Gastroesophageal sphincter (tissue), 4 donors: ENCODE measurements around the gene DNM3. TPM values are rescaled to one million over a fixed set of nuclear protein-coding genes. Genes with fewer than 3 reads are reported as not detected.

Experiments
- ATAC-seq: fragments of 150-250 bp; one replicate; pipeline ENCODE4 v1.9.1; 2016; ENCODE audit warnings: mild to moderate bottlenecking, moderate library complexity
- H3K27ac ChIP-seq, 4 donors: fragments of 200-600 bp; sonication (generic) in 3 of 4; 1 replicate in 3 of 4; 2 replicates in 1 of 4; pipeline ENCODE4 v1.5.1; 2016 to 2019
- H3K27me3 ChIP-seq: fragments of 200-600 bp; sonication (generic); one replicate; pipeline ENCODE4 v1.5.1; 2019
- H3K36me3 ChIP-seq, 2 donors: fragments of 200-600 bp; sonication (generic); one replicate each; pipeline ENCODE4 v1.5.1; 2019; ENCODE audit warnings: control low read depth in 1 of 2
- H3K4me1 ChIP-seq, 3 donors: fragments of 200-600 bp; sonication (generic); 1 replicate in 2 of 3; 2 replicates in 1 of 3; pipeline ENCODE4 v1.5.1; 2016 to 2019; ENCODE audit warnings: control low read depth in 2 of 3
- H3K4me3 ChIP-seq, 2 donors: fragments of 200-600 bp; sonication (generic); one replicate each; pipeline ENCODE4 v1.5.1; 2019; ENCODE audit warnings: mild to moderate bottlenecking in 1 of 2, moderate library complexity in 1 of 2
- H3K9me3 ChIP-seq, 3 donors: fragments of 200-600 bp; sonication (generic); one replicate each; pipeline ENCODE4 v1.5.1; 2017 to 2019; ENCODE audit warnings: control low read depth in 2 of 3
- EP300 ChIP-seq: sonication (generic); formaldehyde crosslinking; IDR thresholded peaks from one replicate; pipeline ENCODE4 v1.6.1; 2017; ENCODE audit warnings: antibody characterized with exemption, mild to moderate bottlenecking
- POLR2A ChIP-seq, 2 donors: fragments of 450-650 bp; IDR thresholded peaks; one replicate each; pipeline ENCODE4 v1.6.1; 2017; ENCODE audit warnings: antibody characterized with exemption in 2 of 2, mild to moderate bottlenecking in 2 of 2, moderate library complexity in 1 of 2
- POLR2AphosphoS5 ChIP-seq: sonication (generic); formaldehyde crosslinking; IDR thresholded peaks from one replicate; pipeline ENCODE4 v1.6.1; 2017; ENCODE audit warnings: antibody characterized with exemption
- WGBS, 2 donors: methylation state at CpG; one replicate each; pipeline ENCODE4 v1.1.5; 2018; ENCODE audit warnings: low coverage in 1 of 2; 5-methylcytosine and 5-hydroxymethylcytosine counted together
- total RNA-seq, 4 donors: library from RNA; depleted of rRNA; stranded (reverse); fragments of >200 nt; gene quantifications; one replicate each; pipeline ENCODE4 v1.1.0, GENCODE V29; 2016
- TF ChIP-seq, protein P1 (sequence below), 4 experiments: fragments of 200-600 bp in 2 of 4; fragments of 450-650 bp in 2 of 4; sonication (generic) in 1 of 4; IDR thresholded peaks; one replicate each; pipeline ENCODE4 v1.5.1; 2017 to 2019; ENCODE audit warnings: antibody characterized with exemption in 4 of 4, mild to moderate bottlenecking in 2 of 4, moderate library complexity in 2 of 4

Gene DNM3
- total RNA-seq, 4 donors from 2014 or later, result 1.9 to 5.0 (median 3.9) TPM

- H3K27me3 ChIP-seq, result no peaks in the 10 kb centered on the region
- H3K36me3 ChIP-seq, result no peaks in the 10 kb centered on the region
- TF ChIP-seq, protein P1, sequence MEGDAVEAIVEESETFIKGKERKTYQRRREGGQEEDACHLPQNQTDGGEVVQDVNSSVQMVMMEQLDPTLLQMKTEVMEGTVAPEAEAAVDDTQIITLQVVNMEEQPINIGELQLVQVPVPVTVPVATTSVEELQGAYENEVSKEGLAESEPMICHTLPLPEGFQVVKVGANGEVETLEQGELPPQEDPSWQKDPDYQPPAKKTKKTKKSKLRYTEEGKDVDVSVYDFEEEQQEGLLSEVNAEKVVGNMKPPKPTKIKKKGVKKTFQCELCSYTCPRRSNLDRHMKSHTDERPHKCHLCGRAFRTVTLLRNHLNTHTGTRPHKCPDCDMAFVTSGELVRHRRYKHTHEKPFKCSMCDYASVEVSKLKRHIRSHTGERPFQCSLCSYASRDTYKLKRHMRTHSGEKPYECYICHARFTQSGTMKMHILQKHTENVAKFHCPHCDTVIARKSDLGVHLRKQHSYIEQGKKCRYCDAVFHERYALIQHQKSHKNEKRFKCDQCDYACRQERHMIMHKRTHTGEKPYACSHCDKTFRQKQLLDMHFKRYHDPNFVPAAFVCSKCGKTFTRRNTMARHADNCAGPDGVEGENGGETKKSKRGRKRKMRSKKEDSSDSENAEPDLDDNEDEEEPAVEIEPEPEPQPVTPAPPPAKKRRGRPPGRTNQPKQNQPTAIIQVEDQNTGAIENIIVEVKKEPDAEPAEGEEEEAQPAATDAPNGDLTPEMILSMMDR (IDR thresholded peaks at IDR 0.05), result no peak
- no peak for TF ChIP-seq POLR2AphosphoS5
- no peak for TF ChIP-seq POLR2A (IDR thresholded peaks at IDR 0.05)
- no peak for TF ChIP-seq EP300
- H3K4me3 ChIP-seq, result no peak overlapping the region
- no peak overlapping the region for H3K27ac ChIP-seq
- no peak for ATAC-seq
- peaks cover 0 to 19% (median 0%) of the 10 kb centered on the region in 3 donors for H3K4me1 ChIP-seq
- no peaks in the 10 kb centered on the region for H3K9me3 ChIP-seq
Measured at GRCh38 chr1:172108161-172108893, 267.0 kb downstream of the DNM3 start.

DNA sequence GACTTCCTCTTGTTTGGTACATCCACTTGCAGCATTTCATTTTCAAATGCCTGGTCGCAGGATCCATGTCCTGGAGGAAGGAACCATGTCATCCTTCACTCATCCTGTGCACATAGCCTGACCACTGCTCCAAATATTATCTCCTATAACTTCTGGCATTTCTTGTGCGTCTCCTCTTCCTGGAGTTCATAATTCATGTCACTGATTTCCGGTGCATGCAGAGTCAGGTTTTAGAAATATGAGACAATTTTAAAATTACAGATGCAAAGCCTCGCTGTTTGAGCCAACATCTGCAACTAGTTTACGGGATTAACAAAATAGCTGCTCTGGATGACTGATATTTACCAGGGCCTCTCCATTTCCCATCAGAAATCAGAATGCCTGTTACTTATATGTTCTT, 268.1 kb downstream of the DNM3 start:
- Histone ChIP-seq H3K27me3 (no peaks in the 10 kb centered on the region), H3K4me3 (no peak overlapping the region), H3K9me3 (no peaks in the 10 kb centered on the region), H3K27ac (no peak overlapping the region), H3K36me3 (no peaks in the 10 kb centered on the region), H3K4me1 (peaks cover 0 to 19% (median 0%) of the 10 kb centered on the region in 3 donors)
- TF ChIP-seq POLR2A (IDR thresholded peaks at IDR 0.05), result no peak
- TF ChIP-seq, protein P1 (IDR thresholded peaks at IDR 0.05), result no peak
- WGBS, 2 donors, result 60 to 61% methylated on average over 5 of the region's 5 CpGs
- no peak for ATAC-seq

GRCh38 chr1:172112576-172112975, 271.3 kb downstream of the DNM3 start:
- WGBS, 2 donors, result 88 to 100% methylated on average over 1 of the region's 1 CpG
- TF ChIP-seq POLR2A (IDR thresholded peaks at IDR 0.05) (no peak), EP300 (no peak), POLR2AphosphoS5 (no peak)
- TF ChIP-seq, protein P1 (IDR thresholded peaks at IDR 0.05), result no peak
- ATAC-seq, result no peak
- H3K27me3 ChIP-seq, result no peaks in the 10 kb centered on the region
- no peaks in the 10 kb centered on the region for H3K9me3 ChIP-seq
- H3K4me1 ChIP-seq, result peaks cover 0 to 12% (median 0%) of the 10 kb centered on the region in 3 donors
- H3K36me3 ChIP-seq, result no peaks in the 10 kb centered on the region
- H3K4me3 ChIP-seq, result no peak overlapping the region
- H3K27ac ChIP-seq, result no peak overlapping the region

DNA sequence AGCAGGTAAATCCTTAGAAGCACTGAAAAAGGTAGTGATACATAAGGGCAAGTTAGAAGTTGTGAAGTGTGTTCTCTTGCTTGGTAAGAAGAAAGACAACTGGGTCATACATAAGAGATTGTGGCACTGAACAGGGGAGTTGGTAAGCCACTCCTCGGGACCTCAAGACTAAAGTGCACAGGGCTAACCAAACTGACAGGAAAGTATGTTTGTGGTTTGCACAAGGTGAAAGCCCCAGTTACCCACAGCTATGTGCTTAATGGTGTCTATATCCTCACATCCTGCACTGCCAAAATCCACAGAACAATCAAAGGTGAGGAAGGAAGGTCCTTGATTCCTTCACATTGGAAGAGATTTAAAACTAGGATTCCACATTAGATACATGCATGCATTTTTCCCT, 276.5 kb downstream of the DNM3 start:
- TF ChIP-seq POLR2A (IDR thresholded peaks at IDR 0.05) (no peak), EP300 (no peak), POLR2AphosphoS5 (no peak)
- TF ChIP-seq, protein P1 (IDR thresholded peaks at IDR 0.05), result no peak
- no peaks in the 10 kb centered on the region for H3K36me3 ChIP-seq
- H3K4me3 ChIP-seq, result no peak overlapping the region
- H3K27ac ChIP-seq, result no peak overlapping the region
- no peak for ATAC-seq
- H3K4me1 ChIP-seq, result no peaks in the 10 kb centered on the region
- no peaks in the 10 kb centered on the region for H3K9me3 ChIP-seq
- 100% methylated on average over 1 of the region's 1 CpG; no CpG with 5 or more reads in 1 of the 2 donors for WGBS, 2 donors
- H3K27me3 ChIP-seq, result no peaks in the 10 kb centered on the region

GRCh38 chr1:172118618-172119017, 277.3 kb downstream of the DNM3 start:
- no peak overlapping the region for H3K27ac ChIP-seq
- ATAC-seq, result no peak
- no peaks in the 10 kb centered on the region for H3K27me3 ChIP-seq
- H3K36me3 ChIP-seq, result no peaks in the 10 kb centered on the region
- H3K9me3 ChIP-seq, result no peaks in the 10 kb centered on the region
- 76% methylated on average over 3 of the region's 3 CpGs; no CpG with 5 or more reads in 1 of the 2 donors for WGBS, 2 donors
- no peaks in the 10 kb centered on the region for H3K4me1 ChIP-seq
- TF ChIP-seq, protein P1 (IDR thresholded peaks at IDR 0.05), result no peak
- TF ChIP-seq POLR2A (IDR thresholded peaks at IDR 0.05), result no peak
- TF ChIP-seq EP300, result no peak
- no peak for TF ChIP-seq POLR2AphosphoS5
- no peak overlapping the region for H3K4me3 ChIP-seq
